ENCODE measurements around the gene LRRC27. TPM values are rescaled to one million over a fixed set of nuclear protein-coding genes. Genes with fewer than 3 reads are reported as not detected.
"Not testable (repeated sequence)": the region's sequence is repeated elsewhere in the genome, so short reads cannot be mapped to it uniquely, and the experiment has no call there.

Gene LRRC27
- total RNA-seq, 1 donor from 2014 or later = 3.3 TPM

- not testable (repeated sequence) for H3K9me3 Mint-ChIP-seq, H3K4me3 Mint-ChIP-seq
- H3K4me1 Mint-ChIP-seq = peaks cover 14% of the 10 kb centered on the region
Observed at GRCh38 chr10:132317477-132317876, 14.5 kb upstream of the LRRC27 start.

GRCh38 chr10:132319853-132320653, 11.9 kb upstream of the LRRC27 start:
- Mint-ChIP-seq H3K4me1 (peaks cover 22% of the 10 kb centered on the region), H3K27ac (peak overlapping the region; percentile 67), H3K36me3 (ENCODE audit: low read depth) (peaks cover 14% of the 10 kb centered on the region), H3K27me3 (peaks cover 6% of the 10 kb centered on the region), H3K4me3 (no peak overlapping the region), H3K9me3 (no peaks in the 10 kb centered on the region)
- DNase-seq = peak; percentile 71
- intact Hi-C loops (cut with micrococcal nuclease) = loop anchor here (1.0 kb wide), 1 partner anchor 9 kb away; no protein-coding TSS in a partner anchor

More at GRCh38 chr10:132317477-132317876, 14.5 kb upstream of the LRRC27 start:
- DNase-seq; H3K36me3 Mint-ChIP-seq (ENCODE audit: low read depth); intact Hi-C loops (cut with micrococcal nuclease); H3K27ac Mint-ChIP-seq: not testable (repeated sequence)
- H3K27me3 Mint-ChIP-seq = peaks cover 12% of the 10 kb centered on the region

GRCh38 chr10:132320654-132321469, 11.1 kb upstream of the LRRC27 start:
- peaks cover 3% of the 10 kb centered on the region for H3K27me3 Mint-ChIP-seq
- no peak overlapping the region for H3K4me3 Mint-ChIP-seq
- peaks cover 19% of the 10 kb centered on the region for H3K36me3 Mint-ChIP-seq (ENCODE audit: low read depth)
- DNase-seq = no peak
- intact Hi-C loops (cut with micrococcal nuclease) = loop anchor here (1.0 kb wide), 1 partner anchor 8 kb away; no protein-coding TSS in a partner anchor
- H3K27ac Mint-ChIP-seq = no peak overlapping the region
- H3K4me1 Mint-ChIP-seq = peaks cover 24% of the 10 kb centered on the region
- no peaks in the 10 kb centered on the region for H3K9me3 Mint-ChIP-seq

GRCh38 chr10:132321726-132322125, 10.3 kb upstream of the LRRC27 start:
- intact Hi-C loops (cut with micrococcal nuclease) = no loop called here
- no peak for DNase-seq
- Mint-ChIP-seq H3K9me3 (no peaks in the 10 kb centered on the region), H3K27ac (no peak overlapping the region), H3K36me3 (ENCODE audit: low read depth) (peaks cover 26% of the 10 kb centered on the region), H3K27me3 (peaks cover 3% of the 10 kb centered on the region), H3K4me1 (peaks cover 28% of the 10 kb centered on the region), H3K4me3 (no peak overlapping the region)

- intact Hi-C loops (cut with micrococcal nuclease) = no loop called here
- Mint-ChIP-seq H3K4me1 (peaks cover 33% of the 10 kb centered on the region), H3K36me3 (ENCODE audit: low read depth) (peaks cover 32% of the 10 kb centered on the region), H3K27ac (no peak overlapping the region), H3K27me3 (no peaks in the 10 kb centered on the region), H3K4me3 (no peak overlapping the region), H3K9me3 (no peaks in the 10 kb centered on the region)
- DNase-seq = no peak
Observed at GRCh38 chr10:132322586-132323048, 9.4 kb upstream of the LRRC27 start.

- no peak overlapping the region for H3K4me3 Mint-ChIP-seq
- no peaks in the 10 kb centered on the region for H3K9me3 Mint-ChIP-seq
- intact Hi-C loops (cut with micrococcal nuclease) = no loop called here
- peaks cover 38% of the 10 kb centered on the region for H3K36me3 Mint-ChIP-seq (ENCODE audit: low read depth)
- H3K27me3 Mint-ChIP-seq = no peaks in the 10 kb centered on the region
- H3K4me1 Mint-ChIP-seq = peaks cover 41% of the 10 kb centered on the region
- DNase-seq = no peak
- H3K27ac Mint-ChIP-seq = no peak overlapping the region
Observed at GRCh38 chr10:132324186-132324585, 7.8 kb upstream of the LRRC27 start.

- no peak for DNase-seq
- peaks cover 50% of the 10 kb centered on the region for H3K36me3 Mint-ChIP-seq (ENCODE audit: low read depth)
Observed at GRCh38 chr10:132326344-132326889, 5.6 kb upstream of the LRRC27 start.

GRCh38 chr10:132326925-132327324, 5.1 kb upstream of the LRRC27 start:
- H3K4me1 Mint-ChIP-seq = peaks cover 47% of the 10 kb centered on the region
- peaks cover 53% of the 10 kb centered on the region for H3K36me3 Mint-ChIP-seq (ENCODE audit: low read depth)
- no peaks in the 10 kb centered on the region for H3K9me3 Mint-ChIP-seq
- DNase-seq = no peak
- intact Hi-C loops (cut with micrococcal nuclease) = no loop called here
- peak overlapping the region; percentile 79 for H3K27ac Mint-ChIP-seq
- H3K27me3 Mint-ChIP-seq = peaks cover 1% of the 10 kb centered on the region
- H3K4me3 Mint-ChIP-seq = peak overlapping the region; percentile 42

More at GRCh38 chr10:132326344-132326889, 5.6 kb upstream of the LRRC27 start:
- Mint-ChIP-seq H3K4me1 (peaks cover 46% of the 10 kb centered on the region), H3K27me3 (no peaks in the 10 kb centered on the region), H3K4me3 (no peak overlapping the region), H3K9me3 (no peaks in the 10 kb centered on the region), H3K27ac (peak overlapping the region; percentile 79)
- intact Hi-C loops (cut with micrococcal nuclease) = no loop called here

- Mint-ChIP-seq H3K4me1 (peaks cover 55% of the 10 kb centered on the region), H3K27ac (no peak overlapping the region), H3K9me3 (no peaks in the 10 kb centered on the region), H3K27me3 (peaks cover 2% of the 10 kb centered on the region), H3K36me3 (ENCODE audit: low read depth) (peaks cover 54% of the 10 kb centered on the region), H3K4me3 (no peak overlapping the region)
- no peak for DNase-seq
- intact Hi-C loops (cut with micrococcal nuclease) = no loop called here
Observed at GRCh38 chr10:132328106-132328505, 3.9 kb upstream of the LRRC27 start.

- H3K27ac Mint-ChIP-seq = no peak overlapping the region
- H3K4me1 Mint-ChIP-seq = peaks cover 61% of the 10 kb centered on the region
- H3K9me3 Mint-ChIP-seq = no peaks in the 10 kb centered on the region
Observed at GRCh38 chr10:132328738-132329137, 3.3 kb upstream of the LRRC27 start.

GRCh38 chr10:132329565-132330485, 2.2 kb upstream of the LRRC27 start:
- Mint-ChIP-seq H3K27me3 (peaks cover 4% of the 10 kb centered on the region), H3K27ac (peak overlapping the region; percentile 82), H3K9me3 (no peaks in the 10 kb centered on the region), H3K4me1 (peaks cover 58% of the 10 kb centered on the region), H3K4me3 (peak overlapping the region; percentile 88), H3K36me3 (ENCODE audit: low read depth) (peaks cover 44% of the 10 kb centered on the region)
- DNase-seq = peak; percentile 78
- intact Hi-C loops (cut with micrococcal nuclease) = loop anchor here (1.0 to 5.0 kb wide), 4 partner anchors 10 to 207 kb away; partner anchors contain the start of genes DPYSL4 and INPP5A

More at GRCh38 chr10:132328738-132329137, 3.3 kb upstream of the LRRC27 start:
- Mint-ChIP-seq H3K27me3 (peaks cover 4% of the 10 kb centered on the region), H3K4me3 (peak overlapping the region; percentile 12), H3K36me3 (ENCODE audit: low read depth) (peaks cover 50% of the 10 kb centered on the region)
- intact Hi-C loops (cut with micrococcal nuclease) = loop anchor here (1.0 kb wide), 1 partner anchor 8 kb away; no protein-coding TSS in a partner anchor
- DNase-seq = no peak

- peaks cover 4% of the 10 kb centered on the region for H3K27me3 Mint-ChIP-seq
- peaks cover 55% of the 10 kb centered on the region for H3K4me1 Mint-ChIP-seq
- DNase-seq = no peak
- intact Hi-C loops (cut with micrococcal nuclease) = loop anchor here (5.0 kb wide), 3 partner anchors 98 to 207 kb away; partner anchors contain the start of genes DPYSL4 and INPP5A
- peak overlapping the region; percentile 96 for H3K27ac Mint-ChIP-seq
- H3K9me3 Mint-ChIP-seq = no peaks in the 10 kb centered on the region
- peak overlapping the region; percentile 88 for H3K4me3 Mint-ChIP-seq
- H3K36me3 Mint-ChIP-seq (ENCODE audit: low read depth) = peaks cover 40% of the 10 kb centered on the region
Observed at GRCh38 chr10:132330486-132330833, 1.5 kb upstream of the LRRC27 start.

GRCh38 chr10:132332433-132332754, 401 bp downstream of the LRRC27 start:
- Mint-ChIP-seq H3K27me3 (peaks cover 4% of the 10 kb centered on the region), H3K36me3 (ENCODE audit: low read depth) (peaks cover 24% of the 10 kb centered on the region), H3K4me3 (peak overlapping the region; percentile 88), H3K9me3 (no peaks in the 10 kb centered on the region), H3K27ac (peak overlapping the region; percentile 96), H3K4me1 (peaks cover 50% of the 10 kb centered on the region)
- DNase-seq = no peak
- intact Hi-C loops (cut with micrococcal nuclease) = loop anchor here (1.0 to 5.0 kb wide), 5 partner anchors 24 to 205 kb away; partner anchors contain the start of genes DPYSL4 and INPP5A
